Measurements from ENCODE around the gene REXO2.

The REXO2 gene

GRCh38 chr11:114400216-114400914 lies 38.9 kb upstream of the REXO2 start, which contains the start of the genes C11orf71 and RBM7 (continued):
- TF ChIP-seq ZNF521 (tag by site-specific recombination; IDR thresholded peaks at IDR 0.05) (no peak), ZNF148 (tag by site-specific recombination; IDR thresholded peaks at IDR 0.05; ENCODE audit: borderline replicate concordance) (no peak), ZNF18 (tag by site-specific recombination; IDR thresholded peaks at IDR 0.05) (no peak), ZNF157 (tag by site-specific recombination; IDR thresholded peaks at IDR 0.05) (no peak), ZNF529 (tag by site-specific recombination; IDR thresholded peaks at IDR 0.05; ENCODE audit: insufficient replicate concordance) (no peak), ZSCAN16 (tag by site-specific recombination; IDR thresholded peaks at IDR 0.05) (no peak), ZNF302 (tag by site-specific recombination; IDR thresholded peaks at IDR 0.05; ENCODE audit: low read depth) (no peak)

GRCh38 chr11:114400915-114401223 lies 38.4 kb upstream of the REXO2 start:
- Histone ChIP-seq H3K4me3 (ENCODE audit: low read depth, low read length) (peak overlapping the region; percentile 68), H3K4me1 (ENCODE audit: control insufficient read depth, insufficient read depth, low read length) (no peaks in the 10 kb centered on the region; the same call in 1 of the 2 replicates), H3K36me3 (ENCODE audit: control insufficient read depth in 2 of 2, insufficient read depth in 1 of 2, low read length in 2 of 2) (peaks cover under 1 to 29% of the 10 kb centered on the region in 2 experiments; a peak in 2 of 3 replicates), H3K9me3 (ENCODE audit: control insufficient read depth, insufficient read depth, low read depth, low read length) (no peaks in the 10 kb centered on the region), H3K27ac (ENCODE audit: extremely low read depth, low read depth, low read length) (peak overlapping the region; percentile 93)
- ChIA-PET POLR2A (interaction anchor here (1.0 kb wide), 1 partner anchor 38 kb away, joined by 3 read pairs; the partner anchor contains the start of gene REXO2), CTCF (no interaction called here)
- TF ChIP-seq ZNF670 (tag by site-specific recombination; IDR thresholded peaks at IDR 0.05; ENCODE audit: low read depth): no peak
- no peak for TF ChIP-seq PRDM2 (tag by site-specific recombination; IDR thresholded peaks at IDR 0.05; ENCODE audit: borderline replicate concordance)
- TF ChIP-seq SP2 (tag by site-specific recombination; IDR thresholded peaks at IDR 0.05): no peak
- no peak for TF ChIP-seq ZNF513 (tag by site-specific recombination; IDR thresholded peaks at IDR 0.05)
- 0 out of 2 replicates have a peak, but pooled peaks have one; percentile 28 for TF ChIP-seq ZBTB10 (tag by site-specific recombination; IDR thresholded peaks at IDR 0.05)
- TF ChIP-seq ZNF398 (tag by site-specific recombination; IDR thresholded peaks at IDR 0.05): no peak
- TF ChIP-seq INSM2 (tag by site-specific recombination; IDR thresholded peaks at IDR 0.05): no peak

Data from HEK293 (cell line).